COLO829 (cell line): ENCODE data around the gene ASCC3.
"Not testable (repeated sequence)": the region's sequence is repeated elsewhere in the genome, so short reads cannot be mapped to it uniquely, and the experiment has no call there.

Experiments used
- DNase-seq: peaks from one replicate; pipeline ENCODE4 v3.0.0; 2012; ENCODE audit warnings: low spot score

The ASCC3 gene

DNA sequence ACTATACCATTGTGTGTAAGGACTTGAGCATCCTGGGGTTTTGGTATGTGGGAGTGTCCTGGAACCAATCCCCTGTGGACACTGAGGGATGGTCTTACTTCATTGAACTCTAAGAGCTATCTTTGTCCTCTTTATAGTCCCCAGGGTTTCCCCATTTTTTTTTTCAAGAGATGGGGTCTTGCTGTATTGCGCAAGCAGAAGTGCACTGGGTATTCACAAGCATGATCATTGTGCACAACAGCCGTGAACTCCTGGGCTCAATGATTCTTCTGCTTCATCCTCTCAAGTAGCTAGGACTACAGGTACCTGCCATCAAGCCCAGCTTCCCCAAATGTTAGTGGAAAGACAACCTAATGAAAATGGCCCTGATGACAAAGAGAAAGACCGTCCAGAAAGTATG, 2.2 kb upstream of the ASCC3 start:
- no peak for DNase-seq

- DNase-seq, result no peak
Measured at GRCh38 chr6:100881707-100882040, 545 bp upstream of the ASCC3 start.

DNA sequence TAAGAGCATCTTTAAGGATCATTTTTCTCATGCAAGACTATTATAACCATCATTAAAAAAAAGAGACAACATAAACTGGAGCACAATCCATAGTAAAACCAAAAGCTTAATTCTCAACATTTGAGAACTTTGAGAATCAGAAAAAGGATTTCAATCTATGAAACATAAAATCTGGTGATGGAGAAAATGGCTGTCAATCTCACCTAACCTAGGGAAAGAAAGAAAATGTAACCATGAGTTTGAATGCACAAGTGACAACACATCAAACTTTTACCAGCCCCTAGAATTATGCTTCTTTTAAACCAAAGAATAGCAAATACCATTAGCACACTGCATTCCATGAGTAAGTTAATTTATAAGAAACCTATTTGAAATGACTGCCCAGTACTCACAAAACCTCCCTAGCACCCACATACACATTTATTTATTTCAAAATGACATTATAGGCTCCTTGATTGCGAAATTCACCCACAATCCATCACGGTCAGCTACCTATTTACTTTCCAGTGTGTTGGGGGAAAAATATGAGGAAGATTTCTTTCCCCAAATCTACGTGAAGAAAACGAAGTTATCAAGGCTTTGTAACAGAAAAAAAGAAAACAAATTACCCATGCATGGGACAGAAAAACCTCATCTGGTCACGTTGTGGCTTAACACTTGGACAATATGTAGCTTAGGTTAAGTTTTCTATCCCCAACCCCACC, 828 bp downstream of the ASCC3 start:
- DNase-seq, result no peak

GRCh38 chr6:100879317-100879716, 1.8 kb downstream of the ASCC3 start:
- no peak for DNase-seq

DNA sequence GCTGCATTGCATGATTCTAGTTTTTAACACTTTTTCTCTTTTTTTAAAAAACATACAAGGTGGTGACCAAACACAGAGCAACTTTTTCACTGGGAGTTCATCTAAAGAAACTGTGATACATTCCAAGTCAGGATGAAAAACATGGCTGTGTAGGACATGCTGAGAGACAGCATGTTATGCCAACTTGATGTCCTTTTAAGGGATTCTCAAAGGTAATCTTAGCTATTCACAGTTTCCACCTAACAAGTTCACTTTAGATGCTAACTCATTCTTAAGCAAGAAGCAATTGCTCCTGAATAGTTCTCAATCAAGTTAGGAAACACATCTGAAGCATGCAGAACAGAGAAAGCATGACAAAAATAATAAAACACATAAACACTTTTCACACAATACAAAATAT, 3.3 kb downstream of the ASCC3 start:
- no peak for DNase-seq

- DNase-seq, result no peak
Measured at GRCh38 chr6:100876251-100876650, 4.9 kb downstream of the ASCC3 start.

DNA sequence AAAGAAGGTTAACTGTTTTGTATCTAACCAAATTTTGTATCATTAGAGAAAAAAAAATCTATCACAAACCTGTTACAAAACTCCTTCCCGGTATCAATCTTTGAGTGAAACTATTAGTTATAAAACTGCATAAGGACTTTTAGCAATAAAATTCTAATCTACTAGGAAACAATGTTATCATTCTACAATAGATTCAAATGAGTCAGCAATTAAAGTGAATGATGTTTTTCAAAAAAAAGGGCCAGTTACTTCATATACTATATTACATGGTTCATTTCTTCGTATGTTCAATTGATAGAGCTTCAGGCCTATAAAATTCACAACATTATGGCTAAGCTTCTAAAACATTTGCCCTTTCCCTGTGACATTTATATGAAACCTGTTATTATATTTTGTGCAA, 15.6 kb downstream of the ASCC3 start:
- DNase-seq, result no peak

DNA sequence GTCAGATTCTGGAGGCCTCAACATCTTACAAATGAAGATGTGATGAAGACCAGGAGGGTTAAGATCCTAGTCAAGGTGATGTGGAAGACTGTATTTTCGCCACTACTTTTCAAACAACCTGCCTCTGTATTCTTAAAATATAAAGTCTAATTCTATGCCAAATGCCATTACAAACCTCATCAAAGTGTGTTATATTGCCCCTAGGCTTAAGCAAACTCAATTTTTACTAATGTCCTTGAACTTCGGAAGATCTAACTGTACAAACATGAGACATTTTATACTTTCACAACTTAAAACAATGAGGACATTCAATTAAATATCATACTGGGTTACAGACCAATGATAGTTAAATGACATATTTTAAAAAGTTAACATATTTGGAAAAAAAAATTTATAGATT, 19.1 kb downstream of the ASCC3 start:
- no peak for DNase-seq

DNA sequence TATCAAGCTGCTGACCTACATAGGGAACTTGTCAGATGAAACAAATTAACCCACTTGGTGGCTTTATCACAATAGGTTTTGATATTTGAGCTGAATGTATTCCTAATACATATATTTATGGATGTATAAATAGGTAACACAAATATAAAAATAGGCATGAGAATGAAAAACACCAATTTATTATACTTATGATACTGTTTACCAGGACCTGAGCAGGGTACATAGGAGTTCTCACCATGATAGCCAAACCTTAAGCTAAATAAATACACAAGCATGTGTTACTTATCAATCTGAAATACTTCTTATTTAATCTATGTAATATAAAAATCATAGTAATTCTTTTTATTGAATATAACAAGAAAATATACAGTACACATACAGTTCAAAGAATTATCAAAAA, 25.0 kb downstream of the ASCC3 start:
- no peak for DNase-seq

DNA sequence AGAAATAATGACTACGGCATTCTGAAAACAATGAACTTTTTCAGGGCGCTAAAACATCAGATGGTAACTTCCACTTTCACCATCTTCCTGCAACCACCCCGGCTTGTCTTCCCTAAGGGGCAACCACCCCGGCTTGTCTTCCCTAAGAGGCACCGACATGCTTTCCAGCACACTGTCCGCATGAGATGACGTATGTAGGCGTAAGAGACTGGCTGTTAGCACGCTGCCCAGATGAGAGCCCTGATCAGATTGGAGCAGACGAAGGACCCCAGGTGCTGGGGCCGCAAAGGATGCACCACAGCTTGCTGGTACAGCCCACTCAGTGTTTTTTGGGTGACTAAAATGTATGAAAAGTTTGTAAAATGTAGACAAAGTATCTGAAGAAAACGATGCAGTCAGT, 29.3 kb downstream of the ASCC3 start:
- DNase-seq, result no peak

- no peak for DNase-seq
Measured at GRCh38 chr6:100850174-100850573, 31.0 kb downstream of the ASCC3 start.

- DNase-seq, result no peak
Measured at GRCh38 chr6:100846276-100846675, 34.9 kb downstream of the ASCC3 start.

DNA sequence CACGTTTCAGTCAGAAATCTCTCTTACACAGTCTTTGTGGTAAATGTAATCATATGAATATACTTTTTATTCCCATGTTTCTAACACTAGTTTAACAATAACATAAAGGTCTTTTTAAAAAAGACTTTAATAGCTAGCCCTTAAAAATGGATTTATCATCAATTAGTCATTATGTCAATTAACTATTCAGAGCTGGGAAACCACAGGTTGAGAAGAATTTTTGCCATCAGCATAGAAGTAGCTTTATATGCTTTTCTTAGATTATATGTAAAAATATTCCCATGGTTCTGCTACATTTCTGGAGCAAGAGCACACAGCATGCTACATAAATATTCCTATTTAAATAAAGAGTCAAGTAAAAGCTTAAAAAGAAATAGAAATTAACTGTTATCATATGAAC, 35.5 kb downstream of the ASCC3 start:
- DNase-seq, result no peak

DNA sequence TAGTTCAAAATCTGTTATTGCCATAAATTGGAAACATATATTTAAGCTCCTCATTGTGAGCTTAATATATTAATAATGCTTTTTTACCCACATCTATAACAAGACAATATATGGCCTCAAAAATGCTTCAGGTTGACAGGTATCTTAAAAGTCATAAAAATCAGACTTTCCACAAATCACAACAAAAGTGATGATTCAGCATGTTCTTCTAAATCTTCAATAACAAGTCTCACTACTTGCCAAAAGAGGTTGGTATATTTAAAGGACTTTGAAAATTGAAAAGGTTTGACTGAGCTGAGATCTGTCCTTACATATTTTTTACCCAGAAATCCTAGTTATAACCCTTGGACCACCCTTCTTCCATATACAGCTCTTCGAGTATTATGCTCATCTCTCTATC, 41.7 kb downstream of the ASCC3 start:
- no peak for DNase-seq

- no peak for DNase-seq
Measured at GRCh38 chr6:100838011-100838410, 43.1 kb downstream of the ASCC3 start.

- DNase-seq, result no peak
Measured at GRCh38 chr6:100833972-100834574, 47.1 kb downstream of the ASCC3 start.

DNA sequence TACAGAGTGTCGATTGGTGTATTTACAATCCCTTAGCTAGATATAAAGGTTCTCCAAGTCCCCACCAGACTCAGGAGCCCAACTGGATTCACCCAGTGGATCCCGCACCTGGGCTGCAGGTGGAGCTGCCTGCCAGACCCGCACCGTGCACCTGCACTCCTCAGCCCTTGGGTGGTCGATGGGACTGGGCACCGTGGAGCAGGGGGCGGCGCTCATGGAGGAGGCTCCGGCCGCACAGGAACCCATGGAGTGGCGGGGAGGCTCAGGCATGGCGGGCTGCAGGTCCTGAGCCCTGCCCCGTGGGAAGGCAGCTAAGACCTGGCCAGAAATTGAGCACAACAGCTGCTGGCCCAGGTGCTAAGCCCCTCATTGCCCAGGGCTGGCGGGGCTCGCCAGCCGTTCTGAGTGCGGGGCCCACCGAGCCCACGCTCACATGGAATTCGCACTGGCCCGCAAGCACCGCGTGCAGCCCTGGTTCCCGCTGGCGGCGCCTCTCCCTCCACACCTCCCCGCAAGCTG, 52.0 kb downstream of the ASCC3 start:
- DNase-seq, result not testable (repeated sequence)

DNA sequence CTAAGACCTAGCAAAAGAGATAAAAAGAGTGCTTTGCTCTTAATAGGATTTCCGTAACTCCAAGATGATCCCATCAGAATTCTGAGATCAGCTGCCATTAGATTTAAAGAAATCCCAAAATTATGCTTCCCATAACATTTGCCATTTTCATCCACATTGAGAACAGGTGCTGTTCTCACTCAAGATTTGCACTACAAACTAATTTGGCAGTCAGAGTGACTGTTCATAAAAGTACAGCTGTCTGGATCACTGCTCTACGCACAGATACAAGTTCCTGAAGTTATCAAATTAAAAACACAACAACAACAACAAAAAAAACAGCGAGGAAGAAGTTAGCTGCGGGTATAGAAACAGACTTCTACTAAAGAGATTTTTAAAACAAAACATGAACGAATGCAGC, 58.1 kb downstream of the ASCC3 start:
- DNase-seq, result no peak

DNA sequence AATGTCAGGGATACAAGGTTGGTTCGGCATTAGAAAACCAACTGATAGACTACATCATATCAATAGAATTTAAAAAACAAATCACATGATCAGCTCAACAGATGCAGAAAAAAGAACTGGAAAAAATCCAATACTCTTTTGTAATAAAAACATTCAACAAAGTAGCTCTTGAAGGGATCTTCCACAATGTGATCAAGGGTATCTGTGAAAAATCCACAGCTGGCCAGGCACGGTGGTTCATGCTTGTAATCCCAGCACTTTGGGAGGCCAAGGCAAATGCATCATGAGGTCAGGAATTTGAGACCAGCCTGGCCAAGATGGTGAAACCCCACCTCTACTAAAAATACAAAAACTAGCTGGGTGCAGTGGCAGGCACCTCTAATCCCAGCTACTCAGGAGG, 63.1 kb downstream of the ASCC3 start:
- DNase-seq, result no peak

GRCh38 chr6:100810015-100810414, 71.1 kb downstream of the ASCC3 start:
- no peak for DNase-seq

GRCh38 chr6:100809346-100809745, 71.8 kb downstream of the ASCC3 start:
- DNase-seq, result no peak

DNA sequence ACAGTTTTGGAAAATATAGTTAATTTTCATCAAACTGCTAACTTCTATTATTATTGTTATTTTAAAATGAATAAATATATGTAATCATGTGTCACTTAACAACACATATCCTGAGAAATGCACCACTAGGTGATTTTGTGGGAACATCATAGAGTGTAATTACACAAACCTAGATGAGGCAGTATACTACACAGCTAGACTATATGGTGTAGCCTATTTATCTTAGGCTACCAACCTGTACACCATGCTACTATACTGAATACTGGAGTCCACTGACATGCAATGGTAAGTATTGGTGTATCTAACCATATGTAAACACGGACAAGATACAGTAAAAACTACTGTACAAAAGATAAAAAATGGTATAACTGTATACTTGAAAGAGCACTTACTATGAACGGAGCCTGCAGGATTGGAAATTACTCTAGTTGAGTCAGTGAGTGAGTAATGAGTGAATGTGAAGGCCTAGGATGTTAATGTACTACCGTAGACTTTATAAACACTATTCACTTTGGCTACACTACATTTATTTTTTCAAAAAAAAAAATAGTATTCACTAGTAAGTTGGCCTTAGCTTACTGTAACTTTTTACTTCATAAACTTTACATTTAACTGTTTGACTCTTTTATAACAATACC, 72.4 kb downstream of the ASCC3 start:
- no peak for DNase-seq

GRCh38 chr6:100806296-100806695, 74.8 kb downstream of the ASCC3 start:
- DNase-seq, result no peak
